ENCODE measurements around the gene SHD. TPM values are rescaled to one million over a fixed set of nuclear protein-coding genes. Genes with fewer than 3 reads are reported as not detected.

SHD gene
- total RNA-seq, 1 experiment from 2014 or later, result 0.11 TPM

DNA sequence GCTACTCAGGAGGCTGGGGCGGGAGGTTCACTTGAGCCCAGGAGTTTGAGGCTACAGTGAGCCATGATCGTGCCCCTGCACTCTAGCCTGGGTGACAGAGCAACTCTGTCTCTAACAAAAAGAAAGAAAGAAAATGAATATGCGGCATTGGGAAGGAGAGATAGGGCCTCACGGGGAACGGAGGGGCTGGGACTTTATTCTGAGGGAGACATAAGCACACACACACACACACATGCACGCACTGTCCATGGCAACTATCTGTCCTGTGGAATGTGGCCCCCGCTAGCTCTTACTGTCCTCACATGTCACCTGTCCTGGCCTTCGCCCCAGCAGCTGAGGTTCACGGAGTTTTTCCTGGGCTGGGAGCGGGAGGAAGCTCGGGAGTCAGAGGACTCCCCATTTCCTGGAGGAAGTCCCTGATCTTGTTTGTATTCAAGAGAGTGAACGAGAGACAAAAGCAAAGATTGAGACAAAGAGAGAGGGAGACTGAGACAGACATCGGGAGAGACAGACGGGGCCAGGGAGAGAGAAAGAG lies 58.9 kb downstream of the SHD start:
- Histone ChIP-seq H3K4me3 (ENCODE audit: low read length) (peak overlapping the region; percentile 88), H2AFZ (ENCODE audit: low read length) (peak overlapping the region; percentile 90), H3K9me2 (replicated peaks; ENCODE audit: low read length) (no peaks in the 10 kb centered on the region), H3F3A (ENCODE audit: low read length, unreplicated experiment) (no peaks in the 10 kb centered on the region), H3K79me2 (ENCODE audit: low read length) (peaks cover 7% of the 10 kb centered on the region; the same call in 1 of the 2 replicates), H3K4me1 (ENCODE audit: insufficient read depth, low read length) (no peaks in the 10 kb centered on the region), H3K36me3 (ENCODE audit: low read depth, low read length) (no peaks in the 10 kb centered on the region), H4K20me1 (ENCODE audit: low read length) (no peaks in the 10 kb centered on the region), H3K27ac (ENCODE audit: low read length) (peak overlapping the region; percentile 56), H3K9ac (ENCODE audit: low read length) (peak overlapping the region; percentile 71), H3K9me3 (ENCODE audit: low read length) (no peaks in the 10 kb centered on the region), H3K27me3 (ENCODE audit: low read length) (no peaks in the 10 kb centered on the region), H3K4me2 (ENCODE audit: low read length) (peak overlapping the region; percentile 98)
- intact Hi-C loops (cut with micrococcal nuclease), result no loop called here
- TF ChIP-seq CTCF (conservative IDR thresholded peaks at IDR 0.05; ENCODE audit: low read depth, low read length) (no peak), EZH2phosphoT487 (IDR thresholded peaks at IDR 0.05; ENCODE audit: borderline replicate concordance, low read length) (no peak), EZH2 (IDR thresholded peaks at IDR 0.05; ENCODE audit: low read length, unreplicated experiment) (no peak)
- peak; percentile 15 for DNase-seq
- ATAC-seq, result no peak
- BruUV-seq (replicated peaks), result TSS peak; percentile 38
- ChIA-PET CTCF (no interaction called here), POLR2A (ENCODE audit: unreplicated experiment) (no interaction called here)

DNA sequence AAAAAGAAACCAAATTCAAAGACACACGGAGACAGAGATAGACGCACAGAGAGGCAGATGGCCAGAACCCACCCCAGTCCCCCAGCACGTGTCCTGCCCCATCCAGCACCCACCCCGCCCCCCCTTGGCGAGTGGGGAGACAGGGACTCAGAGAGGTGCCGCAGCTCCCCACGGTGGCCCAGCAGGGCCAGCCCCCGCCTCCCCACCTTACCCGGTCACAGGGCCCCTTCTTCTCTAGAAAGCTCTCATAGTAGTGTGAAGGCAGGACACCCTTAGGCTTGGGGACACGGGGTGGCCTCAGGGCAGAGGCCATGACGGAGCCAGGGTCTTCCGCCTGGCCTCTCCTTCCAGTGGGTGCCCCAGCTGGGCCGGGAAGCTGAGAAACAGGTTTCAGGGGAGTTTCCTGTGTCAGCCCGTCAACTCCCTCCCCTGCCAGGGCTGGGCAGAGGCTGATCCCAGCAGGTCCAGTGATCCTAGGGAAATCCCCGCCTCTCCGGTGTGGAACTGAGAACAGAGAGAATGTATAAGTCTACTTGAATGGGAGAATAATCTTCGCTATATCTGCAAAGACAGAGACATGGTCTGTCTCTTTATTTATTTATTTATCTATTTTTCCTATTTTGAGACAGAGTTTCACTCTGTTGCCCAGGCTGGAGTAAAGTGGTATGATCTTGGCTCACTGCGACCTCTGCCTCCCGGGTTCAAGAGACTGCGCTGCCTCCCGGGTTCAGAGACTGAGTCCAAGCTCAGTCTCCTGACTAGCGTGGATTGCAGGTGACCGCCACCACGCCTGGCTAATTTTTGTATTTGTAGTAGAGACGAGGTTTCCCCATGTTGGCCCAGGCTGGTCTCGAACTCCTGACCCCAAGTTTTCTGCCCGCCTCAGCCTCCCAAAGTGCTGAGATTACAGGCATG lies 59.6 kb downstream of the SHD start, which contains the start of gene STAP2:
TSS of gene STAP2 (minus strand) at position 387 of the 915 bp plus-strand sequence. CDS start at position 313, 74 bp downstream.
- H2AFZ ChIP-seq (ENCODE audit: low read length), result peak within 1 kb of the TSS; percentile 90
- intact Hi-C loops (cut with micrococcal nuclease), result no loop called here

More for the DNA sequence above, 59.6 kb downstream of the SHD start, which contains the start of gene STAP2:
- H3K9me3 ChIP-seq (ENCODE audit: low read length), result no peaks in the 10 kb centered on the region
- CTCF ChIA-PET, result no interaction called here
- H3K4me3 ChIP-seq (ENCODE audit: low read length), result peak within 1 kb of the TSS; percentile 88
- peak within 1 kb of the TSS; percentile 98 for H3K4me2 ChIP-seq (ENCODE audit: low read length)
- H4K20me1 ChIP-seq (ENCODE audit: low read length), result no peaks in the 10 kb centered on the region
- H3K9ac ChIP-seq (ENCODE audit: low read length), result peak within 1 kb of the TSS; percentile 71
- H3K79me2 ChIP-seq (ENCODE audit: low read length), result peaks cover 7% of the 10 kb centered on the region; the same call in 1 of the 2 replicates
- TF ChIP-seq EZH2phosphoT487 (IDR thresholded peaks at IDR 0.05; ENCODE audit: borderline replicate concordance, low read length) (no peak), CTCF (conservative IDR thresholded peaks at IDR 0.05; ENCODE audit: low read depth, low read length) (no peak), EZH2 (IDR thresholded peaks at IDR 0.05; ENCODE audit: low read length, unreplicated experiment) (no peak)
- POLR2A ChIA-PET (ENCODE audit: unreplicated experiment), result no interaction called here
- ATAC-seq (peak; percentile 27), DNase-seq (peak; percentile 77)
- BruUV-seq (replicated peaks), result no TSS peak
- no peaks in the 10 kb centered on the region for H3F3A ChIP-seq (ENCODE audit: low read length, unreplicated experiment)
- no peaks in the 10 kb centered on the region for H3K9me2 ChIP-seq (replicated peaks; ENCODE audit: low read length)
- H3K4me1 ChIP-seq (ENCODE audit: insufficient read depth, low read length), result no peaks in the 10 kb centered on the region
- peak within 1 kb of the TSS; percentile 56 for H3K27ac ChIP-seq (ENCODE audit: low read length)
- no peaks in the 10 kb centered on the region for H3K27me3 ChIP-seq (ENCODE audit: low read length)
- H3K36me3 ChIP-seq (ENCODE audit: low read depth, low read length), result no peaks in the 10 kb centered on the region

Other genes starting within 250 kb of the SHD start
- gene ZBTB7A, start 212.4 kb upstream of the SHD start, total RNA-seq (2014; rRNA removed), result 16.7 and 40.2 TPM in 2 replicates
- 229 and 360 TPM in 2 replicates for gene MAP2K2, start 155.1 kb upstream of the SHD start, total RNA-seq (2014; rRNA removed)
- not detected in 2 replicates for gene CREB3L3, start 125.6 kb upstream of the SHD start, total RNA-seq (2014; rRNA removed)
- gene SIRT6, start 96.7 kb upstream of the SHD start, total RNA-seq (2014; rRNA removed), result 18.0 and 20.8 TPM in 2 replicates
- 0.33 and 0.63 TPM in 2 replicates for gene ANKRD24, start 96.6 kb upstream of the SHD start, total RNA-seq (2014; rRNA removed)
- gene EBI3, start 49.7 kb upstream of the SHD start, total RNA-seq (2014; rRNA removed), result not detected in 2 replicates
- gene YJU2, start 32.2 kb upstream of the SHD start, total RNA-seq (2014; rRNA removed), result 33.1 and 45.6 TPM in 2 replicates
- not detected in 2 replicates for gene TMIGD2, start 23.1 kb downstream of the SHD start, total RNA-seq (2014; rRNA removed)
- gene FSD1, start 25.3 kb downstream of the SHD start, total RNA-seq (2014; rRNA removed), result 8.7 and 11.3 TPM in 2 replicates
- 71.1 and 72.6 TPM in 2 replicates for gene STAP2, start 59.6 kb downstream of the SHD start, total RNA-seq (2014; rRNA removed)
- gene MPND, start 64.3 kb downstream of the SHD start, total RNA-seq (2014; rRNA removed), result 5.6 and 10.9 TPM in 2 replicates
- 59.8 and 71.1 TPM in 2 replicates for gene SH3GL1, start 121.3 kb downstream of the SHD start, total RNA-seq (2014; rRNA removed)
- 48.9 and 59.8 TPM in 2 replicates for gene CHAF1A, start 123.4 kb downstream of the SHD start, total RNA-seq (2014; rRNA removed)
- 64.0 and 86.1 TPM in 2 replicates for gene UBXN6, start 178.5 kb downstream of the SHD start, total RNA-seq (2014; rRNA removed)
- gene HDGFL2, start 193.0 kb downstream of the SHD start, total RNA-seq (2014; rRNA removed), result 111 and 165 TPM in 2 replicates
- 9.1 and 9.8 TPM in 2 replicates for gene PLIN4, start 239.2 kb downstream of the SHD start, total RNA-seq (2014; rRNA removed)